Upper lobe of left lung (tissue), 4 donors: Measurements from ENCODE around the gene NMBR.

ENCODE experiments used
- CTCF ChIP-seq, 6 experiments: fragments of 450-650 bp in 4 of 6; fragments of 200-600 bp in 2 of 6; sonication (generic) in 2 of 6; IDR thresholded peaks; one replicate each; pipeline ENCODE4 v1.5.1; 2016 to 2019; ENCODE audit warnings: antibody characterized with exemption in 6 of 6
- EP300 ChIP-seq, 4 donors: sonication (generic); formaldehyde crosslinking; IDR thresholded peaks; one replicate each; pipeline ENCODE4 v1.5.1; 2017; ENCODE audit warnings: antibody characterized with exemption in 4 of 4, control low read depth in 2 of 4
- POLR2A ChIP-seq, 4 donors: fragments of 450-650 bp; IDR thresholded peaks; one replicate each; pipeline ENCODE4 v1.5.1; 2016 to 2017; ENCODE audit warnings: antibody characterized with exemption in 4 of 4, mild to moderate bottlenecking in 2 of 4

GRCh38 chr6:142173980-142174379 lies 27.1 kb upstream of the NMBR start:
- TF ChIP-seq EP300 (IDR thresholded peaks at IDR 0.05) (no peak), CTCF (IDR thresholded peaks at IDR 0.05) (no peak), POLR2A (IDR thresholded peaks at IDR 0.05) (no peak)
